HFFc6 (cell line): ENCODE measurements around the gene LYRM9. TPM values are rescaled to one million over a fixed set of nuclear protein-coding genes. Genes with fewer than 3 reads are reported as not detected.

Experiments
- DNase-seq: peaks from one replicate; pipeline ENCODE4 v3.0.0-alpha.2; 2018
- H3K27ac Mint-ChIP-seq: 2 replicates; pipeline ENCODE4 v1.8.0; 2020; ENCODE audit warnings: mild to moderate bottlenecking, mixed read lengths
- H3K27me3 Mint-ChIP-seq: 2 replicates; pipeline ENCODE4 v1.8.0; 2021; ENCODE audit warnings: mild to moderate bottlenecking, moderate library complexity, mixed read lengths; ENCODE audit not compliant: insufficient read depth
- H3K36me3 Mint-ChIP-seq: 2 replicates; pipeline ENCODE4 v1.8.0; 2021; ENCODE audit warnings: low read depth, mixed read lengths
- H3K4me1 Mint-ChIP-seq: 2 replicates; pipeline ENCODE4 v1.8.0; 2020; ENCODE audit warnings: low read depth, mixed read lengths
- H3K4me3 Mint-ChIP-seq: 2 replicates; pipeline ENCODE4 v1.8.0; 2020; ENCODE audit warnings: mild to moderate bottlenecking, moderate library complexity, mixed read lengths
- H3K9me3 Mint-ChIP-seq: 2 replicates; pipeline ENCODE4 v1.8.0; 2020; ENCODE audit warnings: mild to moderate bottlenecking, mixed read lengths
- total RNA-seq, 6 experiments: library from RNA; stranded (reverse); fragmentation: NEBNext Ultra II Directional; extraction: Animal tissue kit (Norgen Biotek cat#: 25700); gene quantifications; 2 replicates in 1 of 6; 3 replicates in 5 of 6; pipeline ENCODE4 v1.2.3, GENCODE V29; 2021
- TF ChIP-seq, protein P1 (sequence below): fragments of 200-600 bp; sonication (generic); IDR thresholded peaks from 2 replicates; pipeline ENCODE4 v1.5.0; 2021; ENCODE audit warnings: antibody characterized with exemption, mild to moderate bottlenecking

Gene LYRM9
- total RNA-seq, 6 experiments from 2014 or later: 2.2 to 3.6 (median 2.9) TPM

DNA sequence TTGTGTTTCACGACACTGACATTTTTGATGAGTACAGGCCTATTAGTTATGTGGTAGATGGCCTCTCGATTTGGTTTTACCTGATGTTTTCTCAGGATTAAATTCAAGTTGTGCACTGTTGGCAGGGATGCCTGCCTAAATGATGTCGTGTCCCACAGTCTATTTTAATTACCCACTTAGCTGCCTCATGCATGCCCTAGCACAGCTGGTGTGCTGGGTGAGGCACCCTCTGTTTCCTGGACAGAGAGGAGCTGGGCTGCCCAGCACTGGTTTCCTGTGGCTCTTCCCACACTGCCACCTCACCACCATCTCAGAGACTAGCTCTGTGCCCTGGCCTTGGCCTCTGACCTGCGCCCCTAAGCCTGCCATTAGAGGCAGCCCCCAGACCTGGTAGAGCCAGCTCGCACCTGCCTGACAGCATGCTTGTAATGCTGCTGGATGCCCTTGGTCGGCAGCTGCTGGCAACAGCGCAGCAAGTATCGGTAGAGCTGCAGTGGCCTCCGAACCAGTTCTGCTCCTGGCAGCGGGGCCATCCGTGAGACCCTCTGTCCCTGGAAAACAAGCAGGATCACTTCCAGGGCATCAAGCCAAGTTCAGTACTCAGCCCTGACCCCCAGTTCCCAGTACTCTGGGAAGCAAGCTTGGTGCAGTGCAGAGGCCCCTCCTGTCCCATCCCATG is 10.9 kb downstream of the LYRM9 start:
- no peak for DNase-seq
- no peak overlapping the region for H3K4me3 Mint-ChIP-seq
- H3K27me3 Mint-ChIP-seq: peaks cover 9% of the 10 kb centered on the region
- H3K4me1 Mint-ChIP-seq: no peaks in the 10 kb centered on the region
- no peaks in the 10 kb centered on the region for H3K36me3 Mint-ChIP-seq
- TF ChIP-seq, protein P1, sequence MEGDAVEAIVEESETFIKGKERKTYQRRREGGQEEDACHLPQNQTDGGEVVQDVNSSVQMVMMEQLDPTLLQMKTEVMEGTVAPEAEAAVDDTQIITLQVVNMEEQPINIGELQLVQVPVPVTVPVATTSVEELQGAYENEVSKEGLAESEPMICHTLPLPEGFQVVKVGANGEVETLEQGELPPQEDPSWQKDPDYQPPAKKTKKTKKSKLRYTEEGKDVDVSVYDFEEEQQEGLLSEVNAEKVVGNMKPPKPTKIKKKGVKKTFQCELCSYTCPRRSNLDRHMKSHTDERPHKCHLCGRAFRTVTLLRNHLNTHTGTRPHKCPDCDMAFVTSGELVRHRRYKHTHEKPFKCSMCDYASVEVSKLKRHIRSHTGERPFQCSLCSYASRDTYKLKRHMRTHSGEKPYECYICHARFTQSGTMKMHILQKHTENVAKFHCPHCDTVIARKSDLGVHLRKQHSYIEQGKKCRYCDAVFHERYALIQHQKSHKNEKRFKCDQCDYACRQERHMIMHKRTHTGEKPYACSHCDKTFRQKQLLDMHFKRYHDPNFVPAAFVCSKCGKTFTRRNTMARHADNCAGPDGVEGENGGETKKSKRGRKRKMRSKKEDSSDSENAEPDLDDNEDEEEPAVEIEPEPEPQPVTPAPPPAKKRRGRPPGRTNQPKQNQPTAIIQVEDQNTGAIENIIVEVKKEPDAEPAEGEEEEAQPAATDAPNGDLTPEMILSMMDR: no peak
- H3K27ac Mint-ChIP-seq: no peak overlapping the region
- no peaks in the 10 kb centered on the region for H3K9me3 Mint-ChIP-seq

DNA sequence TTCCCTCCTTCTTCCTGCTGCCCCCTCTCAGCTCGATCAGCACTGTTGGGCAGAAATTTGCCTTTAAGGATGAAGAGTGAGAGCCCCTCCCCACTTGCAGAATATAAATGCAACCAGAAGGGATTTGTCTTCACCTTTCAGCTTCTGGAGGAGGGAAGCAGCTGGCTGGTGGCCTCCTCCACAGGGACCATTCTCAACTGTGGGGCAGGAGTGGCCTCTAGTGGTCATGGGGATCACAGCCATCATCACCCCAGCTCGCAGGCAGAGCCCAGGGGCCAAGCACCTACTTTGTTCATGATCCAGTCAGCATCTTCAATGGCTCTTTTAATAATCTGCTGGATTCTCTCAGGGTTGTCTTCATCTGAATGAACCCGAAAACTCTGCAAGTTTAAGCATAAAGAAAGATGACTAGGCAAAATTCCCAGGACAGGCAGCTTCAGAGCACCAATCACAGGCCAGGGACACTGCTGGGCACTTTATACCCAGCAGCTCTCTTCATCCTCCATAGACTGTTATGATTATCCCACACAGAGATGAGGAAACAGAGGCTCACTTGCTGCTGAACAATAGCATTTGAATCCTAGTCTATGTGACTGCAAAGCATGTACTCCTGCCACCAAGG is 13.1 kb downstream of the LYRM9 start:
- Mint-ChIP-seq H3K27me3 (peaks cover 10% of the 10 kb centered on the region), H3K36me3 (no peaks in the 10 kb centered on the region), H3K9me3 (no peaks in the 10 kb centered on the region), H3K4me3 (no peak overlapping the region), H3K4me1 (no peaks in the 10 kb centered on the region), H3K27ac (no peak overlapping the region)
- TF ChIP-seq, protein P1: peak; percentile 88
- DNase-seq: peak; percentile 46

DNA sequence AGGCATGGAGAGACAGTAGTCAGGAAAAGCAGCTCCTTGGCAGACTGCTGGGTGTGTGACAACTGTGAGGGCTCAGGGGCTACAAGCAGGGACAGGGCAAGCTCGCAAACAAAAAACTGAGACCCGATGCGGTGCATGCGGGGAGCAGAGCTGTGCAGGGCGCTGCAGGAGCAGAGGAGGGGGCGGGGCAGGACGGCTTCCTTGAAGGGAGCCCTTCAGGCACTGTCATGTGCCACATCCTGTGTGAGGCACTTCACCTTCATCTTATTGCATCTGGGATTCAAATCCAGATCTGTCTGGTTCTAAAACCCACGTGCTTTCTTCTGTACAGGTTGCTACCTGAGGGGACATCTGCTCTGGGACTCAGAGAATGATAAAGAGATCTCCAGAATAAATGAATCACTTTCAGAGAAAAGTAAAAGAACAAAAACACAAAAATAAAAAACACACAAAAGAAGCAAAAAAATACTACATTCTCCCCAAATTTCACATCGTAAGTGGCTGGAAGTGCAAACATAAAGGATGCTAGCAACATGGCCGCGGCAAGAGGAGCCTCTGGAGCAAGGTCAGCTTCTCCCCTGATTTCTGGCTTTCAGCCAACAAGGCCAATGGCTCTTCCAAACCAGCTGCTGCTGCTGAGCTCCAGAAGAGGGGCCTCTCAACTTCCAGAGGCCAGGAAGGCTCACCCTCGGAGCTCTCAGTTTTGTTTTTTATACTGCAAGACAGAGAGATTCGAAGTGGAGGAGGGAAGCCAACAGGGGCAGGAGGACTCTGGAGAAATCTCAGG is 14.2 kb downstream of the LYRM9 start:
- H3K9me3 Mint-ChIP-seq: no peaks in the 10 kb centered on the region
- H3K4me1 Mint-ChIP-seq: no peaks in the 10 kb centered on the region
- no peaks in the 10 kb centered on the region for H3K36me3 Mint-ChIP-seq
- H3K4me3 Mint-ChIP-seq: no peak overlapping the region
- H3K27ac Mint-ChIP-seq: no peak overlapping the region
- TF ChIP-seq, protein P1: no peak
- no peak for DNase-seq
- H3K27me3 Mint-ChIP-seq: peaks cover 13% of the 10 kb centered on the region

DNA sequence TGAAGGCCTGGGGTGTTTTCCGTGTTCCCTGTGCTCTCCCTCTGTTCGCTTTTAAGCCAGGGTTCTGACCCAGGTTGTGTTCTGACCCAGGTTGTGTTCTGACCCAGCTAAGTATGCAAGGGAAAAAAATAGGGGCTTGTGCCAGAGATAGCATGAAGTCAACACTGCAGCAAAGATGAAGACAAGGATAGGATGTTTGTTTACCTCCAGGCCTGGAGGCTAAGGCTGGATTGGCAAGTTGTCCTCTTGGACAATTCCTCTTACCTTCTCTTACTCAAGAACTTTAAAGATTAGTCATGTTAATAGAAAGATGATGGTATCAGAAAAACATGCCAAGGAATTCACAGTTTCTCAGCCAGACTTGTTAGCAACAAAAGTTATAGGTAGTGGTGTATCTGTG is 19.4 kb downstream of the LYRM9 start:
- H3K27ac Mint-ChIP-seq: no peak overlapping the region
- peaks cover 25% of the 10 kb centered on the region for H3K27me3 Mint-ChIP-seq
- no peaks in the 10 kb centered on the region for H3K36me3 Mint-ChIP-seq
- TF ChIP-seq, protein P1: no peak
- H3K9me3 Mint-ChIP-seq: no peaks in the 10 kb centered on the region
- H3K4me1 Mint-ChIP-seq: no peaks in the 10 kb centered on the region
- no peak overlapping the region for H3K4me3 Mint-ChIP-seq
- DNase-seq: no peak

DNA sequence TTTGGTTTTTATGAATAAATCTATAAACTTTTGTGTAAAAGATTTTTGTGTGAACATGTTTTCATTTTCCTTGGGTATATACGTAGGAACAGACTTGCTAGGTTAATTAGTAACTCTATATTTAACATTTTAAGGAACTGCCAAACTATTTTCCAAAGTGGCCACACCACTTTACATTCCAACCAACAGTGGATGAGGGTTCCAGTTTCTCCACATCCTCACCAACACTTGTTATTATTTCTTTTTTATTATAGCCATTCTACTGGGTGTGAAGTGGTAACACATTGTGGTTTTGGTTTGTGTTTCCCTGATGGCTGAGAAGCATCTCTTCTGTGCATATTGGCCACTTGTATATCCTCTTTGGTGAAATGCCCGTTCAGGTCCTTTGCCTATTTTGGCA is 20.0 kb downstream of the LYRM9 start:
- no peaks in the 10 kb centered on the region for H3K4me1 Mint-ChIP-seq
- no peak overlapping the region for H3K4me3 Mint-ChIP-seq
- DNase-seq: no peak
- H3K27me3 Mint-ChIP-seq: peaks cover 26% of the 10 kb centered on the region
- H3K36me3 Mint-ChIP-seq: no peaks in the 10 kb centered on the region
- no peaks in the 10 kb centered on the region for H3K9me3 Mint-ChIP-seq
- H3K27ac Mint-ChIP-seq: no peak overlapping the region
- TF ChIP-seq, protein P1: no peak
